Endodermal cell (in vitro differentiated cells): ENCODE results near the gene C15orf61. TPM values are rescaled to one million over a fixed set of nuclear protein-coding genes. Genes with fewer than 3 reads are reported as not detected.

Source experiments
- DNase-seq: peaks from one replicate; pipeline ENCODE4 v3.0.0-alpha.2; 2017
- H3K27ac ChIP-seq: 2 replicates; pipeline ENCODE4 v1.5.1; 2013; ENCODE audit warnings: mild to moderate bottlenecking, low read depth, low read length, moderate library complexity
- H3K27me3 ChIP-seq: 2 replicates; pipeline ENCODE4 v1.6.1; 2013; ENCODE audit warnings: mild to moderate bottlenecking, low read length, moderate library complexity; ENCODE audit not compliant: insufficient read depth, control insufficient read depth, poor library complexity, severe bottlenecking
- H3K36me3 ChIP-seq: 2 replicates; pipeline ENCODE4 v1.7.0; 2013; ENCODE audit warnings: mild to moderate bottlenecking, low read length, moderate library complexity; ENCODE audit not compliant: control insufficient read depth, insufficient read depth
- H3K4me1 ChIP-seq: one replicate; pipeline ENCODE4 v1.7.0; 2013; ENCODE audit warnings: low read length; ENCODE audit not compliant: control insufficient read depth, insufficient read depth
- H3K4me3 ChIP-seq: 2 replicates; pipeline ENCODE4 v1.5.1; 2013; ENCODE audit warnings: mild to moderate bottlenecking, low read length, moderate library complexity
- H3K9ac ChIP-seq: 2 replicates; pipeline ENCODE4 v1.6.1; 2013; ENCODE audit warnings: mild to moderate bottlenecking, low read length, moderate library complexity; ENCODE audit not compliant: poor library complexity, severe bottlenecking; ENCODE audit errors: extremely low read depth
- H3K9me3 ChIP-seq: 2 replicates; pipeline ENCODE4 v1.6.1; 2013; ENCODE audit warnings: mild to moderate bottlenecking, low read length, moderate library complexity; ENCODE audit not compliant: control insufficient read depth
- H3K27ac Mint-ChIP-seq: 2 replicates; pipeline ENCODE4 v1.8.0; 2020; ENCODE audit warnings: mixed read lengths
- H3K27me3 Mint-ChIP-seq: 2 replicates; pipeline ENCODE4 v1.8.0; 2021; ENCODE audit warnings: mild to moderate bottlenecking, mixed read lengths; ENCODE audit not compliant: insufficient read depth
- H3K36me3 Mint-ChIP-seq: 2 replicates; pipeline ENCODE4 v1.8.0; 2020; ENCODE audit warnings: low read depth, mixed read lengths
- H3K4me1 Mint-ChIP-seq: 2 replicates; pipeline ENCODE4 v1.8.0; 2020; ENCODE audit warnings: mixed read lengths
- H3K4me3 Mint-ChIP-seq: 2 replicates; pipeline ENCODE4 v1.8.0; 2020; ENCODE audit warnings: mild to moderate bottlenecking, moderate library complexity, mixed read lengths
- H3K9me3 Mint-ChIP-seq: 2 replicates; pipeline ENCODE4 v1.8.0; 2020; ENCODE audit warnings: mild to moderate bottlenecking, mixed read lengths
- WGBS, 2 experiments: methylation state at CpG; one replicate each; pipeline versions ENCODE4 v1.1.5 to v1.1.7; 2013; ENCODE audit warnings: missing lambda C conversion rate in 2 of 2, mixed read lengths in 1 of 2; ENCODE audit not compliant: insufficient coverage in 1 of 2, insufficient read length in 1 of 2; 5-methylcytosine and 5-hydroxymethylcytosine counted together
- total RNA-seq, 2 donors: library from RNA; stranded (reverse); fragmentation: NEBNext Ultra II Directional in 1 of 2; extraction: Animal tissue kit (Norgen Biotek cat#: 25700) in 1 of 2; gene quantifications; 2 replicates in 1 of 2; 3 replicates in 1 of 2; pipeline ENCODE4 v1.2.1, GENCODE V29; 2021
- TF ChIP-seq, protein P1 (sequence below): fragments of 200-600 bp; sonication (generic); conservative IDR thresholded peaks from 2 replicates; pipeline ENCODE4 v1.5.0; 2021; ENCODE audit warnings: antibody characterized with exemption, mild to moderate bottlenecking

Gene C15orf61
- total RNA-seq, 2 donors from 2014 or later: 3.0 to 3.2 TPM

DNA sequence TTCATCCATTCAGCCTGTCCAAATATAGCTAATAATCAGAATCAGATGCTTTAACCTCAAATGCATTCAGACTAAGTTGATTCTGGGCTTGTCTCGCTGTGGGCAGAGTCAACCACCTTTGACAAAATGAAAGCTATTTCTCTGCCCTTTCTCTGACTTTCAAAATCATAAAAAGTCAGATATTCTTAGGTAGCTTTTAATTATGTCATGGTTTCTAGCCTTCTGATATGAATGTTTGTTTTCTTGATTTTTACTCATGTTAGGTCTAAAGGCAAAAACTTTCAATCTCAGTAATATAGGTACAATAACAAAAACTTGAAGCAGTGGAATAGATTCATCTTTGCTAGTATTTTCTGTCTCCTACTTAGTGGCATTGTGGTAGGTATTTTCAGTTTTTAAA is 25.3 kb upstream of the C15orf61 start:
- WGBS, 2 experiments: 85% methylated on average over 1 of the region's 1 CpG; no CpG with 5 or more reads in 1 of the 2 experiments

DNA sequence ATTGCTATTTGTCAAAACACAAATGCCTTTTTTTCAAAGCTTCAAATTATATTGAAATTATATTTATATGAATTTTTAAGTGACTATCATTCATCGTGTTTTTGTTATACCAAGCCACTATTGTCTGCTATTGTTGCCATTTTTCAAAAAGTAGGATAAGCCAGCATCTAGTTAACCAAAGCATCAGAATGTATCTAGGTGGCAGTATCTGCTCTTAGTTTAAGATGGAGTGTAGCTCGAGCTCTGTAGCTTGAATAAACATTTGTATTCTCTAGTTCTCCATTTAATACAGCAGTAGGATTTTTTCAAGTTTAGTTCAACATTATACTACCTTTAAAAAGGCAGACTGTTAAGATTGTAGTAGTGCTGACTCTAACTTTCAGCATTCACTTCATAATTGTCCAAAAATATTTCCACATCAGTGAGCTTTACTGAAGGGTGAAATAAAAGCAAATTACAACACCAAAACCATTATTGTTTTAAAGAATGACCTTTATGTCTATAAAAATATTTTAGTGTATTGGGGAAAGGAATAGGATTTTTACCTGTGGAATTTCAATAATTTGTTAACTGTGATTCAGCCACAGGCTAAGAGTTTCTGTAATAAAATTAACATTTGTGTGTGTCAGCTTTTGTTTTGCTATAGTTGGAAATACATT is 19.6 kb upstream of the C15orf61 start:
- no peak for DNase-seq
- H3K4me3 Mint-ChIP-seq: no peak overlapping the region
- WGBS, 2 experiments: 33 to 37% methylated on average over 1 to 2 of the region's 2 CpGs
- Histone ChIP-seq H3K27ac (no peak overlapping the region), H3K9ac (no peak overlapping the region), H3K9me3 (no peaks in the 10 kb centered on the region), H3K4me1 (no peaks in the 10 kb centered on the region), H3K4me3 (no peak overlapping the region), H3K27me3 (peaks cover 15% of the 10 kb centered on the region), H3K36me3 (no peaks in the 10 kb centered on the region)
- peaks cover 2% of the 10 kb centered on the region for H3K9me3 Mint-ChIP-seq
- H3K36me3 Mint-ChIP-seq: no peaks in the 10 kb centered on the region
- no peak overlapping the region for H3K27ac Mint-ChIP-seq
- TF ChIP-seq, protein P1, sequence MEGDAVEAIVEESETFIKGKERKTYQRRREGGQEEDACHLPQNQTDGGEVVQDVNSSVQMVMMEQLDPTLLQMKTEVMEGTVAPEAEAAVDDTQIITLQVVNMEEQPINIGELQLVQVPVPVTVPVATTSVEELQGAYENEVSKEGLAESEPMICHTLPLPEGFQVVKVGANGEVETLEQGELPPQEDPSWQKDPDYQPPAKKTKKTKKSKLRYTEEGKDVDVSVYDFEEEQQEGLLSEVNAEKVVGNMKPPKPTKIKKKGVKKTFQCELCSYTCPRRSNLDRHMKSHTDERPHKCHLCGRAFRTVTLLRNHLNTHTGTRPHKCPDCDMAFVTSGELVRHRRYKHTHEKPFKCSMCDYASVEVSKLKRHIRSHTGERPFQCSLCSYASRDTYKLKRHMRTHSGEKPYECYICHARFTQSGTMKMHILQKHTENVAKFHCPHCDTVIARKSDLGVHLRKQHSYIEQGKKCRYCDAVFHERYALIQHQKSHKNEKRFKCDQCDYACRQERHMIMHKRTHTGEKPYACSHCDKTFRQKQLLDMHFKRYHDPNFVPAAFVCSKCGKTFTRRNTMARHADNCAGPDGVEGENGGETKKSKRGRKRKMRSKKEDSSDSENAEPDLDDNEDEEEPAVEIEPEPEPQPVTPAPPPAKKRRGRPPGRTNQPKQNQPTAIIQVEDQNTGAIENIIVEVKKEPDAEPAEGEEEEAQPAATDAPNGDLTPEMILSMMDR: peak; percentile 50
- H3K27me3 Mint-ChIP-seq: peaks cover 2% of the 10 kb centered on the region
- peaks cover 15% of the 10 kb centered on the region for H3K4me1 Mint-ChIP-seq

More for the DNA sequence above, 25.3 kb upstream of the C15orf61 start:
- H3K9ac ChIP-seq: no peak overlapping the region
- no peak overlapping the region for H3K27ac ChIP-seq
- H3K4me1 ChIP-seq: peaks cover 4% of the 10 kb centered on the region
- Mint-ChIP-seq H3K4me1 (peaks cover 25% of the 10 kb centered on the region), H3K9me3 (peaks cover 2% of the 10 kb centered on the region), H3K36me3 (no peaks in the 10 kb centered on the region), H3K27ac (no peak overlapping the region), H3K27me3 (peaks cover 14% of the 10 kb centered on the region), H3K4me3 (no peak overlapping the region)
- TF ChIP-seq, protein P1: no peak
- no peaks in the 10 kb centered on the region for H3K36me3 ChIP-seq
- no peak overlapping the region for H3K4me3 ChIP-seq
- H3K9me3 ChIP-seq: no peaks in the 10 kb centered on the region
- peaks cover 12% of the 10 kb centered on the region for H3K27me3 ChIP-seq
- no peak for DNase-seq

DNA sequence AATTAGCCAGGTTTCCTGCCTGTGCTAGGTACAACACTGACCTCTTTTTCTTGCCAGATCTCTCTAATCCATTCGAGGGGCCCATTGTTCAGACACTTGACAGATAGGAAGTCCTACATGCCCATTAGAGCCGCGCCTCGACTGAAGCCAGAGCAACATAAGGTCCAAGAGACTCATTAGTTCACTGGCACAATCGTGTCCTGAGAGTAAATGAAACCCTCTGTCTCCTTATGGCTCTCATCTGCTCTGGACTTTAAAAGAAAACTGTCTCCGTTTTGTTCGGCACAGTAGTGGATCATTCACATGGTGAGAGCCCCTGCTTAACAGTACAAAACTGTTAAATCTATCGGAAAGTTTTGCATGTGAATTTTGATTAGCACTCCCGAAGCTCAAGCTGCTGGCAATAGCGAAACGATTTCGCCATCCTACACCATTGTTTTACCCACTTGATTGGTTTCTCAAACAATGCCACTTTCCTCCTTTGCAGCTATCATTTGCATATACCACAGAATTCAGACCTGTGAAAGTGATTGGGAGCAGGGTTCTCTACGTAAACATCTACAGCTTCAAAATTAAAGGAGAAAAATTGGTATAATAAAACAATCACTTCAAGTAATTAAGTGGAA is 19.0 kb upstream of the C15orf61 start:
- Mint-ChIP-seq H3K27me3 (no peaks in the 10 kb centered on the region), H3K4me1 (peaks cover 15% of the 10 kb centered on the region), H3K27ac (no peak overlapping the region), H3K9me3 (no peaks in the 10 kb centered on the region), H3K36me3 (no peaks in the 10 kb centered on the region), H3K4me3 (no peak overlapping the region)
- no peak overlapping the region for H3K4me3 ChIP-seq
- peak overlapping the region; percentile 28 for H3K27ac ChIP-seq
- H3K9ac ChIP-seq: no peak overlapping the region
- DNase-seq: no peak
- H3K36me3 ChIP-seq: no peaks in the 10 kb centered on the region
- no peaks in the 10 kb centered on the region for H3K9me3 ChIP-seq
- 70 to 74% methylated on average over 11 to 12 of the region's 13 CpGs for WGBS, 2 experiments
- TF ChIP-seq, protein P1: no peak
- no peaks in the 10 kb centered on the region for H3K4me1 ChIP-seq
- peaks cover 15% of the 10 kb centered on the region for H3K27me3 ChIP-seq
